Spleen (tissue), 13 donors: ENCODE results near the gene DSC3. TPM values are rescaled to one million over a fixed set of nuclear protein-coding genes. Genes with fewer than 3 reads are reported as not detected.

Experiments used
- DNase-seq: peaks from one replicate; pipeline ENCODE4 v3.0.0-alpha.2; 2020
- H3K27ac ChIP-seq, 8 donors: fragments of 200-600 bp; sonication (generic) in 7 of 8; 1 replicate in 4 of 8; 2 replicates in 4 of 8; pipeline versions ENCODE4 v1.5.0 to v1.8.0; 2016 to 2021; ENCODE audit warnings: inconsistent platforms in 4 of 8, mild to moderate bottlenecking in 4 of 8, moderate library complexity in 1 of 8
- H3K27me3 ChIP-seq, 7 donors: fragments of 200-600 bp; sonication (generic) in 6 of 7; replicated peaks in 1 of 7; 1 replicate in 4 of 7; 2 replicates in 3 of 7; pipeline versions ENCODE4 v1.5.0 to v1.8.0; 2016 to 2021; ENCODE audit warnings: inconsistent platforms in 3 of 7, mild to moderate bottlenecking in 1 of 7
- H3K36me3 ChIP-seq, 6 donors: fragments of 200-600 bp; sonication (generic) in 5 of 6; 1 replicate in 4 of 6; 2 replicates in 2 of 6; pipeline versions ENCODE4 v1.5.0 to v1.8.0; 2016 to 2021; ENCODE audit warnings: inconsistent platforms in 2 of 6
- H3K4me1 ChIP-seq, 6 donors: fragments of 200-600 bp; sonication (generic) in 5 of 6; 1 replicate in 3 of 6; 2 replicates in 3 of 6; pipeline versions ENCODE4 v1.5.0 to v1.8.0; 2016 to 2021; ENCODE audit warnings: inconsistent platforms in 3 of 6
- H3K4me3 ChIP-seq, 8 donors: fragments of 200-600 bp; sonication (generic) in 7 of 8; 1 replicate in 4 of 8; 2 replicates in 4 of 8; pipeline versions ENCODE4 v1.5.0 to v1.8.0; 2016 to 2021; ENCODE audit warnings: inconsistent platforms in 4 of 8, mild to moderate bottlenecking in 4 of 8, moderate library complexity in 2 of 8
- H3K9me3 ChIP-seq, 8 donors: fragments of 200-600 bp; sonication (generic) in 7 of 8; 1 replicate in 4 of 8; 2 replicates in 4 of 8; pipeline versions ENCODE4 v1.5.0 to v1.8.0; 2016 to 2021; ENCODE audit warnings: inconsistent platforms in 4 of 8
- CTCF ChIP-seq, 11 experiments: fragments of 200-600 bp in 7 of 11; fragments of 450-650 bp in 4 of 11; sonication (generic) in 4 of 11; IDR thresholded peaks in 8 of 11; conservative IDR thresholded peaks in 3 of 11; 1 replicate in 7 of 11; 2 replicates in 4 of 11; pipeline versions ENCODE4 v1.4.0 to v1.8.0; 2016 to 2021; ENCODE audit warnings: antibody characterized with exemption in 11 of 11, inconsistent platforms in 4 of 11, mild to moderate bottlenecking in 1 of 11
- POLR2A ChIP-seq, 3 donors: fragments of 450-650 bp; IDR thresholded peaks; one replicate each; pipeline ENCODE4 v1.5.1; 2017; ENCODE audit warnings: antibody characterized with exemption in 3 of 3, mild to moderate bottlenecking in 1 of 3
- POLR2AphosphoS5 ChIP-seq, 3 donors: sonication (generic); formaldehyde crosslinking; IDR thresholded peaks; one replicate each; pipeline ENCODE4 v1.5.1; 2017; ENCODE audit warnings: antibody characterized with exemption in 3 of 3
- WGBS, 5 donors: extraction: QIAGEN DNeasy Blood & Tissue Kit in 3 of 5; methylation state at CpG; one replicate each; pipeline versions ENCODE4 v1.1.5 to v1.1.7; 2013 to 2018; 5-methylcytosine and 5-hydroxymethylcytosine counted together
- intact Hi-C: fragments of 100-400 bp; cut with DNase I; formaldehyde crosslinking; loops from one replicate; pipeline ENCODE4 v1.15.0; 2023; ENCODE audit warnings: low total_unique reads
- long read RNA-seq, 2 donors: transcript quantifications; one replicate each; lab custom pipeline, GENCODE V29; 2026
- polyA plus RNA-seq, 3 donors: library from polyadenylated mRNA; stranded (reverse); fragments of 200-250 nt; gene quantifications; one replicate each; pipeline ENCODE4 v1.2.1, GENCODE V29; 2013
- total RNA-seq, 7 donors: library from RNA; depleted of rRNA in 3 of 7; stranded (reverse); fragments of >200 nt in 3 of 7; fragmentation: NEBNext Ultra II Directional in 4 of 7; extraction: Animal tissue kit (Norgen Biotek cat#: 25700) in 4 of 7; gene quantifications; one replicate each; pipeline versions ENCODE4 v1.1.0 to v1.2.1, GENCODE V29; 2016 to 2021
- donor health status: healthy with polysubstance abuse.
- donor health status: DM: no; HTN: no; CAD: no; lungs with moderate emphysema.
- donor health status: DM: no; HTN: no; CAD: no.
- donor health status: Bipolar disorder and iron deficiency.
- donor health status: healthy.
- donor health status: DM: no; HTN: no; CAD: no.
- donor health status: DM: yes; HTN: yes; CAD: no.

The DSC3 gene
- total RNA-seq (under 1 TPM in 1 of 7 donors, not detected in 6; 0.14 TPM), polyA plus RNA-seq (under 1 TPM; 0.03 to 0.09 (median 0.05) TPM)
- long read RNA-seq, donor 1 = 0 reads
- long read RNA-seq, donor 2 = 0 reads

GRCh38 chr18:31042406-31043181, at the start of gene DSC3:
Gene DSC3 (minus strand): TSS chr18:31042742. CDS start chr18:31042660, 82 bp downstream.
- H3K9me3 ChIP-seq = peaks cover 0 to 17% (median 0%) of the 10 kb centered on the region in 8 donors
- H3K27me3 ChIP-seq = peaks cover 0 to 60% (median 30%) of the 10 kb centered on the region in 7 donors
- H3K36me3 ChIP-seq = no peaks in the 10 kb centered on the region
- H3K27ac ChIP-seq = no peak within 1 kb of the TSS
- TF ChIP-seq POLR2A (IDR thresholded peaks at IDR 0.05) (no peak), CTCF (IDR thresholded peaks at IDR 0.05 in 8 of 11, conservative IDR thresholded peaks at IDR 0.05 in 3 of 11) (no peak), POLR2AphosphoS5 (IDR thresholded peaks at IDR 0.05) (no peak)
- peak within 1 kb of the TSS in 3 of 8 donors; percentile 6 to 49 (median 18) for H3K4me3 ChIP-seq
- peaks cover 0 to 21% (median 6%) of the 10 kb centered on the region in 6 donors for H3K4me1 ChIP-seq
- intact Hi-C loops = no loop called here
- WGBS, 5 donors = 4 to 14% (median 4%) methylated on average over 27 to 73 of the region's 73 CpGs
- peak; percentile 69 for DNase-seq

- no peaks in the 10 kb centered on the region for H3K27me3 ChIP-seq
- H3K4me1 ChIP-seq = no peaks in the 10 kb centered on the region
- H3K27ac ChIP-seq = no peak overlapping the region
- WGBS, 5 donors = 67 to 84% (median 72%) methylated on average over 1 of the region's 1 CpG
- intact Hi-C loops = no loop called here
- no peaks in the 10 kb centered on the region for H3K9me3 ChIP-seq
- no peak for TF ChIP-seq POLR2A (IDR thresholded peaks at IDR 0.05)
- no peak for TF ChIP-seq POLR2AphosphoS5 (IDR thresholded peaks at IDR 0.05)
- no peak for TF ChIP-seq CTCF (IDR thresholded peaks at IDR 0.05 in 8 of 11, conservative IDR thresholded peaks at IDR 0.05 in 3 of 11)
- peaks cover 0 to 3% (median 0%) of the 10 kb centered on the region in 6 donors for H3K36me3 ChIP-seq
- H3K4me3 ChIP-seq = no peak overlapping the region
- no peak for DNase-seq
Observed at GRCh38 chr18:31091350-31091749, 48.8 kb upstream of the DSC3 start.

- 76 to 95% (median 93%) methylated on average over 3 of the region's 3 CpGs for WGBS, 5 donors
- TF ChIP-seq CTCF (IDR thresholded peaks at IDR 0.05 in 8 of 11, conservative IDR thresholded peaks at IDR 0.05 in 3 of 11) (no peak), POLR2AphosphoS5 (IDR thresholded peaks at IDR 0.05) (no peak)
- no peak for DNase-seq
Observed at GRCh38 chr18:31088532-31088931, 46.0 kb upstream of the DSC3 start.

GRCh38 chr18:31079973-31080372, 37.4 kb upstream of the DSC3 start:
- no peak for DNase-seq
- intact Hi-C loops = no loop called here
- H3K4me1 ChIP-seq = no peaks in the 10 kb centered on the region
- no peak overlapping the region for H3K27ac ChIP-seq
- no peaks in the 10 kb centered on the region for H3K9me3 ChIP-seq
- TF ChIP-seq POLR2AphosphoS5 (IDR thresholded peaks at IDR 0.05) = no peak
- TF ChIP-seq POLR2A (IDR thresholded peaks at IDR 0.05) = no peak
- no peak for TF ChIP-seq CTCF (IDR thresholded peaks at IDR 0.05 in 8 of 11, conservative IDR thresholded peaks at IDR 0.05 in 3 of 11)
- H3K27me3 ChIP-seq = peaks cover 0 to 3% (median 0%) of the 10 kb centered on the region in 7 donors
- WGBS, 5 donors = 77 to 84% (median 81%) methylated on average over 3 of the region's 3 CpGs
- no peak overlapping the region for H3K4me3 ChIP-seq
- no peaks in the 10 kb centered on the region for H3K36me3 ChIP-seq

More at GRCh38 chr18:31088532-31088931, 46.0 kb upstream of the DSC3 start:
- intact Hi-C loops = no loop called here
- H3K36me3 ChIP-seq = peaks cover 0 to 3% (median 0%) of the 10 kb centered on the region in 6 donors
- no peaks in the 10 kb centered on the region for H3K27me3 ChIP-seq
- no peak overlapping the region for H3K4me3 ChIP-seq
- H3K27ac ChIP-seq = no peak overlapping the region
- H3K4me1 ChIP-seq = no peaks in the 10 kb centered on the region
- H3K9me3 ChIP-seq = no peaks in the 10 kb centered on the region
